DND-41 (cell line): ENCODE data around the gene RNF32.

Experiments
- ATAC-seq: fragments of 200-7000 bp; cut with Tn5 transposase; 3 replicates; pipeline ENCODE4 v1.9.1; 2021; ENCODE audit warnings: low read depth; ENCODE audit not compliant: insufficient read depth
- DNase-seq: peaks from one replicate; pipeline ENCODE4 v3.0.0-alpha.2; 2020
- H2AFZ ChIP-seq: 2 replicates; pipeline ENCODE4 v1.6.0; 2012; ENCODE audit warnings: low read depth, low read length
- H3K27ac ChIP-seq: 2 replicates; pipeline ENCODE4 v1.5.1; 2012; ENCODE audit warnings: low read length, inconsistent platforms
- H3K27me3 ChIP-seq: fragments of 200-600 bp; sonication (generic); 2 replicates; pipeline ENCODE4 v1.6.0; 2012; ENCODE audit warnings: low read length, mild to moderate bottlenecking, inconsistent platforms; ENCODE audit not compliant: insufficient read depth, poor library complexity
- H3K36me3 ChIP-seq: 2 replicates; pipeline ENCODE4 v1.5.1; 2012; ENCODE audit warnings: low read length, inconsistent platforms; ENCODE audit not compliant: insufficient read depth
- H3K4me1 ChIP-seq: 2 replicates; pipeline ENCODE4 v1.5.1; 2012; ENCODE audit warnings: mild to moderate bottlenecking, low read length; ENCODE audit not compliant: insufficient read depth
- H3K4me2 ChIP-seq: 2 replicates; pipeline ENCODE4 v1.6.0; 2012; ENCODE audit warnings: mild to moderate bottlenecking, moderate library complexity, low read length, inconsistent platforms; ENCODE audit not compliant: insufficient read depth
- H3K4me3 ChIP-seq, 2 experiments: fragments of 200-600 bp in 1 of 2; shearing (Covaris generic) in 1 of 2; 2 replicates each; pipeline ENCODE4 v1.5.1; 2012 to 2016; ENCODE audit warnings: inconsistent platforms in 2 of 2, low read length in 2 of 2, mild to moderate bottlenecking in 2 of 2, low read depth in 1 of 2, moderate library complexity in 1 of 2
- H3K79me2 ChIP-seq: 2 replicates; pipeline ENCODE4 v1.6.0; 2012; ENCODE audit warnings: low read length, inconsistent platforms; ENCODE audit not compliant: insufficient read depth
- H3K9ac ChIP-seq: 2 replicates; pipeline ENCODE4 v1.6.0; 2012; ENCODE audit warnings: low read depth, mild to moderate bottlenecking, inconsistent platforms, low read length, moderate library complexity
- H3K9me3 ChIP-seq: 2 replicates; pipeline ENCODE4 v1.5.1; 2012; ENCODE audit warnings: low read length, moderate library complexity, mild to moderate bottlenecking, inconsistent platforms; ENCODE audit not compliant: insufficient read depth, severe bottlenecking
- H4K20me1 ChIP-seq: 2 replicates; pipeline ENCODE4 v1.6.0; 2012; ENCODE audit warnings: low read length; ENCODE audit not compliant: insufficient read depth
- CTCF ChIP-seq: IDR thresholded peaks from 2 replicates; pipeline ENCODE4 v1.5.1; 2012; ENCODE audit warnings: borderline replicate concordance, low read length, moderate library complexity, mild to moderate bottlenecking; ENCODE audit not compliant: poor library complexity, severe bottlenecking; ENCODE audit errors: extremely low read depth
- EZH2 ChIP-seq: IDR thresholded peaks from 3 replicates; pipeline ENCODE4 v1.6.1; 2012; ENCODE audit warnings: borderline replicate concordance, low read depth, mild to moderate bottlenecking, moderate library complexity, low read length, inconsistent platforms; ENCODE audit not compliant: severe bottlenecking

The RNF32 gene

GRCh38 chr7:156666368-156667109, 26.0 kb downstream of the RNF32 start:
- Histone ChIP-seq H3K27ac (no peak overlapping the region), H4K20me1 (no peaks in the 10 kb centered on the region; the same call in 1 of the 2 replicates), H3K4me3 (no peak overlapping the region), H2AFZ (no peak overlapping the region), H3K79me2 (no peaks in the 10 kb centered on the region), H3K9me3 (no peaks in the 10 kb centered on the region), H3K4me2 (no peak overlapping the region), H3K9ac (no peak overlapping the region), H3K27me3 (no peaks in the 10 kb centered on the region), H3K4me1 (no peaks in the 10 kb centered on the region), H3K36me3 (peaks cover 12% of the 10 kb centered on the region)
- no peak for TF ChIP-seq CTCF
- TF ChIP-seq EZH2 = no peak
- DNase-seq (no peak), ATAC-seq (no peak)

GRCh38 chr7:156667110-156667426, 26.5 kb downstream of the RNF32 start:
- Histone ChIP-seq H2AFZ (no peak overlapping the region), H3K4me3 (no peak overlapping the region), H3K4me2 (no peak overlapping the region), H3K4me1 (no peaks in the 10 kb centered on the region), H3K27me3 (no peaks in the 10 kb centered on the region), H3K36me3 (peaks cover 14% of the 10 kb centered on the region), H3K9me3 (no peaks in the 10 kb centered on the region), H3K79me2 (no peaks in the 10 kb centered on the region), H4K20me1 (no peaks in the 10 kb centered on the region; the same call in 1 of the 2 replicates), H3K27ac (no peak overlapping the region), H3K9ac (no peak overlapping the region)
- TF ChIP-seq CTCF = no peak
- TF ChIP-seq EZH2 = no peak
- no peak for DNase-seq
- no peak for ATAC-seq

GRCh38 chr7:156668130-156668741, 27.7 kb downstream of the RNF32 start:
- Histone ChIP-seq H3K4me3 (no peak overlapping the region), H4K20me1 (no peaks in the 10 kb centered on the region; the same call in 1 of the 2 replicates), H3K9me3 (no peaks in the 10 kb centered on the region), H3K9ac (no peak overlapping the region), H3K79me2 (no peaks in the 10 kb centered on the region), H3K36me3 (peaks cover 22% of the 10 kb centered on the region), H3K27ac (no peak overlapping the region), H3K27me3 (no peaks in the 10 kb centered on the region), H3K4me1 (no peaks in the 10 kb centered on the region), H3K4me2 (no peak overlapping the region), H2AFZ (no peak overlapping the region)
- ATAC-seq (no peak), DNase-seq (no peak)
- no peak for TF ChIP-seq EZH2
- no peak for TF ChIP-seq CTCF
